GM12875 (cell line): ENCODE data around the gene AP2B1.

Experiments used
- H3K4me3 ChIP-seq: one replicate; pipeline ENCODE4 v1.5.1; 2011; ENCODE audit warnings: low read depth, low read length, control low read depth
- CTCF ChIP-seq: IDR thresholded peaks from 2 replicates; pipeline ENCODE4 v1.5.1; 2011; ENCODE audit warnings: low read depth, mild to moderate bottlenecking, control low read depth, inconsistent platforms, low read length, moderate library complexity, borderline replicate concordance; ENCODE audit not compliant: insufficient read depth

AP2B1 gene

GRCh38 chr17:35752471-35752870, 165.3 kb downstream of the AP2B1 start:
- no peak overlapping the region for H3K4me3 ChIP-seq
- no peak for TF ChIP-seq CTCF

- H3K4me3 ChIP-seq: no peak within 1 kb of the TSS
- TF ChIP-seq CTCF: no peak
Observed at GRCh38 chr17:35752945-35753764, 166.0 kb downstream of the AP2B1 start, which contains the start of gene GAS2L2. GAS2L2 (minus strand) TSS chr17:35753239; CDS start chr17:35752850, 389 bp downstream.

- no peak for TF ChIP-seq CTCF
- H3K4me3 ChIP-seq: no peak overlapping the region
Observed at GRCh38 chr17:35757243-35757642, 170.1 kb downstream of the AP2B1 start.

GRCh38 chr17:35760587-35760986, 173.5 kb downstream of the AP2B1 start, which contains the start of gene C17orf50:
C17orf50 (plus strand) TSS chr17:35760887; CDS start chr17:35760942, 55 bp downstream.
- no peak for TF ChIP-seq CTCF
- no peak within 1 kb of the TSS for H3K4me3 ChIP-seq

GRCh38 chr17:35761601-35762000, 174.5 kb downstream of the AP2B1 start:
- no peak overlapping the region for H3K4me3 ChIP-seq
- TF ChIP-seq CTCF: no peak

GRCh38 chr17:35763767-35764122, 176.6 kb downstream of the AP2B1 start:
- no peak overlapping the region for H3K4me3 ChIP-seq
- no peak for TF ChIP-seq CTCF
